D721Med (cell line): ENCODE measurements around the gene SFSWAP.
"Not testable (repeated sequence)": the region's sequence is repeated elsewhere in the genome, so short reads cannot be mapped to it uniquely, and the experiment has no call there.

ENCODE experiments used
- DNase-seq: peaks from one replicate; pipeline ENCODE4 v3.0.0; 2011; ENCODE audit warnings: low spot score; ENCODE audit not compliant: insufficient read length
- FAIRE-seq: peaks from 2 replicates; lab custom pipeline; 2011; peaks lifted over from hg19 to GRCh38; lab: Jason Lieb, UNC
- TF ChIP-seq, protein P1 (sequence below): IDR thresholded peaks from 2 replicates; pipeline ENCODE4 v1.5.1; 2012; ENCODE audit warnings: mild to moderate bottlenecking, control low read depth; ENCODE audit not compliant: insufficient read depth; ENCODE audit errors: missing control alignments

Gene SFSWAP

GRCh38 chr12:131698286-131698685, 12.6 kb upstream of the SFSWAP start:
- DNase-seq (no peak), FAIRE-seq (no peak)
- TF ChIP-seq, protein P1, sequence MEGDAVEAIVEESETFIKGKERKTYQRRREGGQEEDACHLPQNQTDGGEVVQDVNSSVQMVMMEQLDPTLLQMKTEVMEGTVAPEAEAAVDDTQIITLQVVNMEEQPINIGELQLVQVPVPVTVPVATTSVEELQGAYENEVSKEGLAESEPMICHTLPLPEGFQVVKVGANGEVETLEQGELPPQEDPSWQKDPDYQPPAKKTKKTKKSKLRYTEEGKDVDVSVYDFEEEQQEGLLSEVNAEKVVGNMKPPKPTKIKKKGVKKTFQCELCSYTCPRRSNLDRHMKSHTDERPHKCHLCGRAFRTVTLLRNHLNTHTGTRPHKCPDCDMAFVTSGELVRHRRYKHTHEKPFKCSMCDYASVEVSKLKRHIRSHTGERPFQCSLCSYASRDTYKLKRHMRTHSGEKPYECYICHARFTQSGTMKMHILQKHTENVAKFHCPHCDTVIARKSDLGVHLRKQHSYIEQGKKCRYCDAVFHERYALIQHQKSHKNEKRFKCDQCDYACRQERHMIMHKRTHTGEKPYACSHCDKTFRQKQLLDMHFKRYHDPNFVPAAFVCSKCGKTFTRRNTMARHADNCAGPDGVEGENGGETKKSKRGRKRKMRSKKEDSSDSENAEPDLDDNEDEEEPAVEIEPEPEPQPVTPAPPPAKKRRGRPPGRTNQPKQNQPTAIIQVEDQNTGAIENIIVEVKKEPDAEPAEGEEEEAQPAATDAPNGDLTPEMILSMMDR: no peak

GRCh38 chr12:131699434-131699833, 11.5 kb upstream of the SFSWAP start:
- DNase-seq (no peak), FAIRE-seq (no peak)
- TF ChIP-seq, protein P1: no peak

DNA sequence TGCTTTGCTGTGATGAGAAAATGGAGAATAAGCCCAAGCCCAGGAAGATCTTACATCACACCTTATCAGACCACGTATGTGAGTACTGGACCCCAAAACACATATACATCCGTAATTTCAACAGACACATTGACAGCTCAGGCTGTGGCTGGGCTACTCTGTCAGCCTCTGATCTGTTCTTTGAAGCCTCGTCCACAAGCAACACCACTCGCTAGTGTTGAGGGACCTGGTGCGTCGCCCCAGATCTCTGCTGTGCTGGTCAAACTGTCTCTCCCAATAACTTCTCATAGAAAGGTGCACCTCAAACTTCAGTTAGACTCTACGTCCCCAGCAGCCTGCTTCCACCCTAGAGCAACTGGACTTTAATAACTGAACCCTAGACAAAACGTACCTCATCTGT, 10.6 kb upstream of the SFSWAP start:
- no peak for DNase-seq
- no peak for FAIRE-seq
- TF ChIP-seq, protein P1: no peak

DNA sequence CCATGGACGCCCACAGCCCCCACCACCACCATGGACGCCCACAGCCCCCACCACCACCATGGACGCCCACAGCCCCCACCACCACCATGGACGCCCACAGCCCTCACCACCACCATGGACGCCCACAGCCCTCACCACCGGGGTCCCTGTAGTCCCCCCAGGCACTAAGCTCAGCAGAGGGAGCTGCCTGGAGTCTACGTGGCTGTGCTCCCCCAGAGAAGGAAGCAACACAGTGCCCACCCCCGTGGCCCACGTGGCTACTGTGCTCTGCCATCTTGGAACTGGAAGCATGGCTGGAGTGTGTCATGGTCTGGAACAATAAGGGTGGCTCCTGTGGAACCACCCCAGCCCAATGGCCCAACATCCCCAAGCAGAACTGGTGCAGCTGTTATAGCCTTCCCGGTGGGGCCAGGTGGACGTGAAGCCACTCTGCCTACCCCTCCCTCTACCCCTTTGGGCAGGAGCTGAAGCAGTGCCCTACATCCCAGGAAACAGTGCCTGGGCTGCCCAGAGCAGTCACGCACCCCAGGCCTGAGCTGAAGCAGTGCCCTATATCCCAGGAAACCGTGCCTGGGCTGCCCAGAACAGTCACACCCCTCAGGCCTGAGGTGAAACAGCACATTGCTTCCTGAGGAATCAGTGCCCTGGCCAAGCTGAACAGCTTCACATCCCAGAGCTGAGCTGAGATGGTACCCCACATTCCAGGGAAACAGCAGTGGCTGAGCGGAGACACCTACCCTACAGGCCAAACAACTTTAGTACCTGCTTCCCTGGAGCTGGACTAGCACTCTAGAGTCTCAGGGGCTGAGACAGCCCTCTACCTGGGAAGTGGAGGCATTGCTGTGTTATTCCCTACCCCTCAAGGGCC, 9.0 kb upstream of the SFSWAP start:
- TF ChIP-seq, protein P1: no peak
- DNase-seq (no peak), FAIRE-seq (no peak)

- TF ChIP-seq, protein P1: no peak
- FAIRE-seq (no peak), DNase-seq (no peak)
These were observed 8.4 kb upstream of the SFSWAP start for GRCh38 chr12:131702573-131702877.

DNA sequence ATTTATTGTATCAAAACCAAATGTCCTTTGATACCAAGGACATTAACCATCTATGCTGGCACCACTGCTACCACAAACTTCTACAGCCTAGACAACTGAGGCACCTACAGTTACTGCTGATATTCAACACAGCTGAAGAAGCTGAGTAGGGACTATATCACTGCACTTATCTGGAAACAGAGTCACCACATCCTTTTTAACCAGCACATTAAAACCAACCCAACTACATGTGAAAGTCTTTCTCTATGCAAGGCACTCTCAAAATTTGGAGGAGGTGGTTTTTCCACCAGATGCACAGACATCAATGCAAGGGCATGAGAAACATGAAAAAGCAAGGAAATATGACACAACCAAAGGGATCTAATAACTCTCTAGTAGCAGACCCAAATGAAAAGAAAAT, 7.7 kb upstream of the SFSWAP start:
- TF ChIP-seq, protein P1: no peak
- FAIRE-seq (no peak), DNase-seq (no peak)

- TF ChIP-seq, protein P1: no peak
- no peak for FAIRE-seq
- DNase-seq: no peak
These were observed 6.4 kb upstream of the SFSWAP start for GRCh38 chr12:131704509-131704908.

GRCh38 chr12:131706709-131707108, 4.2 kb upstream of the SFSWAP start:
- not testable (repeated sequence) for DNase-seq, FAIRE-seq
